GM12878 (cell line): ENCODE measurements around the gene ATP2B1. TPM values are rescaled to one million over a fixed set of nuclear protein-coding genes. Genes with fewer than 3 reads are reported as not detected.

Experiments
- BACH1 ChIP-seq: fragments of 450-650 bp; IDR thresholded peaks from 2 replicates; pipeline ENCODE4 v1.6.1; 2017; ENCODE audit warnings: mild to moderate bottlenecking, borderline replicate concordance
- BHLHE40 ChIP-seq, 2 experiments: fragments of 450-650 bp in 1 of 2; IDR thresholded peaks; 2 replicates each; pipeline ENCODE4 v1.6.1; 2011 to 2017; ENCODE audit warnings: low read depth in 2 of 2, borderline replicate concordance in 1 of 2, improper control_type of control experiment in 1 of 2, low read length in 1 of 2, mild to moderate bottlenecking in 1 of 2
- CEBPB ChIP-seq, 2 experiments: fragments of 150-350 bp in 1 of 2; IDR thresholded peaks; 2 replicates each; pipeline ENCODE4 v1.6.1; 2012 to 2014; ENCODE audit warnings: low read depth in 2 of 2, low read length in 2 of 2, borderline replicate concordance in 1 of 2, inconsistent platforms in 1 of 2
- EGR1 ChIP-seq, 2 experiments: IDR thresholded peaks; 1 replicate in 1 of 2; 2 replicates in 1 of 2; pipeline ENCODE4 v1.6.1; 2011 to 2012; ENCODE audit warnings: low read depth in 2 of 2, low read length in 2 of 2, borderline replicate concordance in 1 of 2, mild to moderate bottlenecking in 1 of 2, moderate library complexity in 1 of 2
- FOXK2 ChIP-seq: fragments of 450-650 bp; IDR thresholded peaks from 2 replicates; pipeline ENCODE4 v1.6.1; 2017; ENCODE audit warnings: mild to moderate bottlenecking, moderate library complexity
- IKZF1 ChIP-seq: fragments of 450-650 bp; conservative IDR thresholded peaks from 2 replicates; pipeline ENCODE4 v1.6.1; 2017; ENCODE audit warnings: antibody characterized with exemption, mild to moderate bottlenecking
- MLLT1 ChIP-seq: fragments of 450-650 bp; IDR thresholded peaks from 2 replicates; pipeline ENCODE4 v1.6.1; 2016; ENCODE audit warnings: mild to moderate bottlenecking
- MYC ChIP-seq: IDR thresholded peaks from 2 replicates; pipeline ENCODE4 v1.6.1; 2011; ENCODE audit warnings: mild to moderate bottlenecking, low read length, moderate library complexity, inconsistent platforms; ENCODE audit not compliant: insufficient read depth, insufficient replicate concordance, insufficient read length, severe bottlenecking
- NRF1 ChIP-seq: conservative IDR thresholded peaks from 2 replicates; pipeline ENCODE4 v1.6.1; 2011; ENCODE audit warnings: mild to moderate bottlenecking, low read depth, low read length, improper control_type of control experiment
- RAD21 ChIP-seq: IDR thresholded peaks from 2 replicates; pipeline ENCODE4 v1.6.1; 2011; ENCODE audit warnings: mild to moderate bottlenecking, low read depth, low read length, moderate library complexity; ENCODE audit not compliant: insufficient read depth
- RAD51 ChIP-seq: fragments of 450-650 bp; IDR thresholded peaks from 2 replicates; pipeline ENCODE4 v1.6.1; 2016; ENCODE audit warnings: moderate library complexity, mild to moderate bottlenecking, inconsistent platforms
- RB1 ChIP-seq: fragments of 450-650 bp; formaldehyde crosslinking; IDR thresholded peaks from 2 replicates; pipeline ENCODE4 v1.6.1; 2017; ENCODE audit warnings: mild to moderate bottlenecking, borderline replicate concordance
- SIX5 ChIP-seq: IDR thresholded peaks from 2 replicates; pipeline ENCODE4 v1.6.1; 2011; ENCODE audit warnings: mild to moderate bottlenecking, low read depth, low read length, moderate library complexity; ENCODE audit not compliant: severe bottlenecking
- SREBF1 ChIP-seq: IDR thresholded peaks from 2 replicates; pipeline ENCODE4 v1.6.1; 2012; ENCODE audit warnings: mild to moderate bottlenecking, low read length
- SUPT20H ChIP-seq: IDR thresholded peaks from 2 replicates; pipeline ENCODE4 v1.6.1; 2011; ENCODE audit warnings: low read depth, mild to moderate bottlenecking, low read length, moderate library complexity, borderline replicate concordance; ENCODE audit not compliant: control insufficient read depth
- TAF1 ChIP-seq: IDR thresholded peaks from 2 replicates; pipeline ENCODE4 v1.6.1; 2011; ENCODE audit warnings: mild to moderate bottlenecking, low read depth, low read length, borderline replicate concordance
- ZBED1 ChIP-seq: IDR thresholded peaks from 2 replicates; pipeline ENCODE4 v1.6.1; 2016; ENCODE audit warnings: borderline replicate concordance
- ZNF217 ChIP-seq: fragments of 450-650 bp; IDR thresholded peaks from 2 replicates; pipeline ENCODE4 v1.6.1; 2017; ENCODE audit warnings: antibody characterized with exemption, mild to moderate bottlenecking
- polyA plus RNA-seq, 11 experiments: library from polyadenylated mRNA; depleted of rRNA in 4 of 11; unstranded in 6 of 11; stranded (reverse) in 5 of 11; fragments of >200 nt; fragmentation: Nextera tagmentation in 4 of 11; fragmentation: Illumina TruSeq in 1 of 11; extraction: Ambion mirVana in 4 of 11; extraction: Trizol in 1 of 11; gene quantifications; 1 replicate in 1 of 11; 2 replicates in 10 of 11; pipeline versions ENCODE4 v1.2.1 to v1.2.3, GENCODE V29; 2011 to 2016; ENCODE audit warnings: inconsistent platforms in 2 of 11, missing spikeins in 2 of 11, low read depth in 1 of 11
- total RNA-seq, 4 experiments: library from RNA; depleted of rRNA in 3 of 4; stranded (reverse); fragments of >200 nt in 3 of 4; fragmentation: Illumina TruSeq in 1 of 4; extraction: Trizol in 1 of 4; gene quantifications; 2 replicates each; pipeline versions ENCODE4 v1.2.1 to v1.2.3, GENCODE V29; 2013 to 2021
- TF ChIP-seq, protein P1 (sequence below): IDR thresholded peaks from 2 replicates; pipeline ENCODE4 v1.6.1; 2012; ENCODE audit warnings: low read depth, low read length, improper control_type of control experiment
- TF ChIP-seq, protein P2 (sequence below): fragments of 450-650 bp; conservative IDR thresholded peaks from 2 replicates; pipeline ENCODE4 v1.6.1; 2017; ENCODE audit warnings: mild to moderate bottlenecking, moderate library complexity
- TF ChIP-seq, protein P3 (sequence below): fragments of 450-650 bp; IDR thresholded peaks from 2 replicates; pipeline ENCODE4 v1.6.1; 2016; ENCODE audit warnings: mild to moderate bottlenecking, moderate library complexity, borderline replicate concordance

Gene ATP2B1
- total and polyA plus RNA-seq, 10 of the 15 experiments (the other 5 are each of a cell fraction or from before 2014, with no cell fraction given), result 15.9 to 67.8 (median 48.5) TPM

DNA sequence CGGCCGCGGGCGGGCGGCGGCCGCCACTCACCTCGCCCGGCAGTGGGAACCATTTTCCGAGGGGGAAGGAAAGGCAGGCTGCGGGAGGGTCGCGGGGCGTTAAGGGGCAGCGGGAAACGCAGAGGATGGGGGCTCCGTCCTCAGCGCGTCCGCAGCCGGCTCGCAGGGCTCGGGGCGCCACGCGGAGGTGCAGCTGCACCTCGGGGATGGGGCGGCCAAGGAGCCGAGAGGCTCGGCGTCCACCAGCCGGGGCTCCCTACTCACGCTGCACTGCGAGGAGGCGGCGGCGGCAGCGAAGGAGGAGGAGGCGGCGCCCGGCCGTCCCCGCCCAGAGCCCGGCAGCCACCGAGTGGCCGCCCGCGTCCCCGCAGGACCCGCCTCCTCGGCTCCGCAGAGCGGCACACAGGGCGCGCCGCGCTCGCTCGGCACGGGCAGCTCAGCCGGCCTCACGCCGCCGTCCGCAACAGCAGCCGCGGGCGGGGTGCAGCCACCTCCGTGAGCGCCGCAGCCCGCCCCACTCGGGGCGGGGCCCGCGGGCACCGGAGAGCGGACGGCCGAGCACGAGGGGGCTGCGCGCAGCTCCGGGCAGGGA is at the start of gene ATP2B1 (continued):
- TF ChIP-seq TAF1 (peak; percentile 83; the same call in 1 of the 2 replicates), SIX5 (no peak), MLLT1 (no peak), ZNF217 (no peak; the same call in 1 of the 2 replicates), RB1 (no peak; the same call in 1 of the 2 replicates), SUPT20H (no peak), SREBF1 (no peak), IKZF1 (peak; percentile 89), RAD51 (no peak), RAD21 (peak; percentile 35), BACH1 (peak; percentile 84), FOXK2 (no peak), MYC (no peak), BHLHE40 (IDR thresholded peaks at IDR 0.05; ENCODE audit: borderline replicate concordance in 1 of 2, low read depth in 2 of 2, low read length in 1 of 2) (peak; percentile 91 to 98), ZBED1 (no peak), NRF1 (no peak), CEBPB (IDR thresholded peaks at IDR 0.05; ENCODE audit: borderline replicate concordance in 1 of 2, low read depth in 2 of 2, low read length in 2 of 2) (no peak), EGR1 (IDR thresholded peaks at IDR 0.05; ENCODE audit: borderline replicate concordance in 1 of 2, low read depth in 2 of 2, low read length in 2 of 2) (0 out of 3 replicates have a peak, but pooled peaks of 1 of the 2 experiments have one; percentile 11)
- TF ChIP-seq, protein P1, sequence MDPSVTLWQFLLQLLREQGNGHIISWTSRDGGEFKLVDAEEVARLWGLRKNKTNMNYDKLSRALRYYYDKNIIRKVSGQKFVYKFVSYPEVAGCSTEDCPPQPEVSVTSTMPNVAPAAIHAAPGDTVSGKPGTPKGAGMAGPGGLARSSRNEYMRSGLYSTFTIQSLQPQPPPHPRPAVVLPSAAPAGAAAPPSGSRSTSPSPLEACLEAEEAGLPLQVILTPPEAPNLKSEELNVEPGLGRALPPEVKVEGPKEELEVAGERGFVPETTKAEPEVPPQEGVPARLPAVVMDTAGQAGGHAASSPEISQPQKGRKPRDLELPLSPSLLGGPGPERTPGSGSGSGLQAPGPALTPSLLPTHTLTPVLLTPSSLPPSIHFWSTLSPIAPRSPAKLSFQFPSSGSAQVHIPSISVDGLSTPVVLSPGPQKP, result no peak
- TF ChIP-seq, protein P2, sequence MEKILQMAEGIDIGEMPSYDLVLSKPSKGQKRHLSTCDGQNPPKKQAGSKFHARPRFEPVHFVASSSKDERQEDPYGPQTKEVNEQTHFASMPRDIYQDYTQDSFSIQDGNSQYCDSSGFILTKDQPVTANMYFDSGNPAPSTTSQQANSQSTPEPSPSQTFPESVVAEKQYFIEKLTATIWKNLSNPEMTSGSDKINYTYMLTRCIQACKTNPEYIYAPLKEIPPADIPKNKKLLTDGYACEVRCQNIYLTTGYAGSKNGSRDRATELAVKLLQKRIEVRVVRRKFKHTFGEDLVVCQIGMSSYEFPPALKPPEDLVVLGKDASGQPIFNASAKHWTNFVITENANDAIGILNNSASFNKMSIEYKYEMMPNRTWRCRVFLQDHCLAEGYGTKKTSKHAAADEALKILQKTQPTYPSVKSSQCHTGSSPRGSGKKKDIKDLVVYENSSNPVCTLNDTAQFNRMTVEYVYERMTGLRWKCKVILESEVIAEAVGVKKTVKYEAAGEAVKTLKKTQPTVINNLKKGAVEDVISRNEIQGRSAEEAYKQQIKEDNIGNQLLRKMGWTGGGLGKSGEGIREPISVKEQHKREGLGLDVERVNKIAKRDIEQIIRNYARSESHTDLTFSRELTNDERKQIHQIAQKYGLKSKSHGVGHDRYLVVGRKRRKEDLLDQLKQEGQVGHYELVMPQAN, result peak; percentile 79; the same call in 1 of the 2 replicates
- TF ChIP-seq, protein P3, sequence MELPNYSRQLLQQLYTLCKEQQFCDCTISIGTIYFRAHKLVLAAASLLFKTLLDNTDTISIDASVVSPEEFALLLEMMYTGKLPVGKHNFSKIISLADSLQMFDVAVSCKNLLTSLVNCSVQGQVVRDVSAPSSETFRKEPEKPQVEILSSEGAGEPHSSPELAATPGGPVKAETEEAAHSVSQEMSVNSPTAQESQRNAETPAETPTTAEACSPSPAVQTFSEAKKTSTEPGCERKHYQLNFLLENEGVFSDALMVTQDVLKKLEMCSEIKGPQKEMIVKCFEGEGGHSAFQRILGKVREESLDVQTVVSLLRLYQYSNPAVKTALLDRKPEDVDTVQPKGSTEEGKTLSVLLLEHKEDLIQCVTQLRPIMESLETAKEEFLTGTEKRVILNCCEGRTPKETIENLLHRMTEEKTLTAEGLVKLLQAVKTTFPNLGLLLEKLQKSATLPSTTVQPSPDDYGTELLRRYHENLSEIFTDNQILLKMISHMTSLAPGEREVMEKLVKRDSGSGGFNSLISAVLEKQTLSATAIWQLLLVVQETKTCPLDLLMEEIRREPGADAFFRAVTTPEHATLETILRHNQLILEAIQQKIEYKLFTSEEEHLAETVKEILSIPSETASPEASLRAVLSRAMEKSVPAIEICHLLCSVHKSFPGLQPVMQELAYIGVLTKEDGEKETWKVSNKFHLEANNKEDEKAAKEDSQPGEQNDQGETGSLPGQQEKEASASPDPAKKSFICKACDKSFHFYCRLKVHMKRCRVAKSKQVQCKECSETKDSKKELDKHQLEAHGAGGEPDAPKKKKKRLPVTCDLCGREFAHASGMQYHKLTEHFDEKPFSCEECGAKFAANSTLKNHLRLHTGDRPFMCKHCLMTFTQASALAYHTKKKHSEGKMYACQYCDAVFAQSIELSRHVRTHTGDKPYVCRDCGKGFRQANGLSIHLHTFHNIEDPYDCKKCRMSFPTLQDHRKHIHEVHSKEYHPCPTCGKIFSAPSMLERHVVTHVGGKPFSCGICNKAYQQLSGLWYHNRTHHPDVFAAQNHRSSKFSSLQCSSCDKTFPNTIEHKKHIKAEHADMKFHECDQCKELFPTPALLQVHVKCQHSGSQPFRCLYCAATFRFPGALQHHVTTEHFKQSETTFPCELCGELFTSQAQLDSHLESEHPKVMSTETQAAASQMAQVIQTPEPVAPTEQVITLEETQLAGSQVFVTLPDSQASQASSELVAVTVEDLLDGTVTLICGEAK, result no peak
